Epithelial cell of esophagus (primary cell): Measurements from ENCODE around the gene DPP6.

ENCODE experiments used
- DNase-seq: peaks from one replicate; pipeline ENCODE4 v3.0.0; 2010; ENCODE audit warnings: low read depth
- H3K4me3 ChIP-seq: 2 replicates; pipeline ENCODE4 v1.5.1; 2011; ENCODE audit warnings: mild to moderate bottlenecking, low read length, control low read depth
- CTCF ChIP-seq: IDR thresholded peaks from 2 replicates; pipeline ENCODE4 v1.5.1; 2011; ENCODE audit warnings: low read depth, mild to moderate bottlenecking, low read length, control low read depth, inconsistent platforms; ENCODE audit not compliant: insufficient read depth; ENCODE audit errors: missing control alignments

The DPP6 gene

GRCh38 chr7:154906201-154906600 lies 854.0 kb downstream of the DPP6 start:
- DNase-seq, result no peak
- H3K4me3 ChIP-seq, result no peak overlapping the region

GRCh38 chr7:154906736-154907355 lies 854.6 kb downstream of the DPP6 start:
- H3K4me3 ChIP-seq, result no peak overlapping the region
- DNase-seq, result no peak
- no peak for TF ChIP-seq CTCF

More at GRCh38 chr7:154906201-154906600, 854.0 kb downstream of the DPP6 start:
- TF ChIP-seq CTCF, result no peak

- no peak for TF ChIP-seq CTCF
- no peak overlapping the region for H3K4me3 ChIP-seq
- DNase-seq, result no peak
Observed at GRCh38 chr7:154907651-154908620, 855.7 kb downstream of the DPP6 start.

GRCh38 chr7:154909241-154910105 lies 857.3 kb downstream of the DPP6 start:
- no peak for DNase-seq
- no peak for TF ChIP-seq CTCF
- H3K4me3 ChIP-seq, result no peak overlapping the region

GRCh38 chr7:154910125-154910524 lies 857.9 kb downstream of the DPP6 start:
- no peak for TF ChIP-seq CTCF

GRCh38 chr7:154910977-154911376 lies 858.8 kb downstream of the DPP6 start:
- DNase-seq, result no peak
- no peak for TF ChIP-seq CTCF
- no peak overlapping the region for H3K4me3 ChIP-seq

More at GRCh38 chr7:154910125-154910524, 857.9 kb downstream of the DPP6 start:
- no peak for DNase-seq
- H3K4me3 ChIP-seq, result no peak overlapping the region
